22Rv1 (cell line): Measurements from ENCODE around the gene TMEM132D.

ENCODE experiments used
- CTCF ChIP-seq: fragments of 450-650 bp; IDR thresholded peaks from 2 replicates; pipeline ENCODE4 v1.5.1; 2017; ENCODE audit warnings: mild to moderate bottlenecking
- ZFX ChIP-seq: fragments of 450-650 bp; IDR thresholded peaks from 2 replicates; pipeline ENCODE4 v1.6.1; 2017; ENCODE audit warnings: antibody characterized with exemption, borderline replicate concordance

GRCh38 chr12:129372348-129372747 lies 531.5 kb downstream of the TMEM132D start:
- TF ChIP-seq CTCF (no peak), ZFX (no peak)
